Astrocyte of the spinal cord (primary cell): ENCODE data around the gene ILF3.

Experiments used
- DNase-seq: peaks from one replicate; pipeline ENCODE4 v3.0.0; 2011; ENCODE audit warnings: low read depth, low spot score
- H3K4me3 ChIP-seq: 2 replicates; pipeline ENCODE4 v1.5.1; 2011; ENCODE audit warnings: low read depth, mild to moderate bottlenecking, low read length, moderate library complexity
- CTCF ChIP-seq: IDR thresholded peaks from 2 replicates; pipeline ENCODE4 v1.5.1; 2012; ENCODE audit warnings: low read depth, mild to moderate bottlenecking, low read length, inconsistent platforms
- in situ Hi-C: cut with HindIII; loops from 2 replicates; pipeline ENCODE4 v1.10.0; 2017; ENCODE audit warnings: low sequenced_read_pairs

The ILF3 gene

GRCh38 chr19:10681658-10682057 is 27.5 kb downstream of the ILF3 start:
- in situ Hi-C loops: no loop called here
- DNase-seq: no peak
- H3K4me3 ChIP-seq: no peak overlapping the region
- TF ChIP-seq CTCF: no peak

GRCh38 chr19:10682397-10683063 is 28.4 kb downstream of the ILF3 start:
- no peak overlapping the region for H3K4me3 ChIP-seq
- in situ Hi-C loops: no loop called here
- DNase-seq: no peak
- TF ChIP-seq CTCF: no peak

GRCh38 chr19:10683064-10683426 is 28.9 kb downstream of the ILF3 start:
- in situ Hi-C loops: no loop called here
- TF ChIP-seq CTCF: no peak
- DNase-seq: no peak

GRCh38 chr19:10683582-10683981 is 29.4 kb downstream of the ILF3 start:
- in situ Hi-C loops: no loop called here
- no peak for TF ChIP-seq CTCF
- H3K4me3 ChIP-seq: no peak overlapping the region
- DNase-seq: no peak

More at GRCh38 chr19:10683064-10683426, 28.9 kb downstream of the ILF3 start:
- H3K4me3 ChIP-seq: no peak overlapping the region

- DNase-seq: no peak
- no peak overlapping the region for H3K4me3 ChIP-seq
- no peak for TF ChIP-seq CTCF
- in situ Hi-C loops: no loop called here
Observed at GRCh38 chr19:10685210-10685609, 31.1 kb downstream of the ILF3 start.

GRCh38 chr19:10686193-10686592 is 32.0 kb downstream of the ILF3 start:
- DNase-seq: no peak
- in situ Hi-C loops: no loop called here
- no peak overlapping the region for H3K4me3 ChIP-seq
- no peak for TF ChIP-seq CTCF
